Stimulated activated CD8-positive, alpha-beta memory T cell treated with anti-CD3 and anti-CD28 coated beads, Interleukin-2, amount 100 ng/mL, for 1 hour (primary cell): ENCODE data around the gene CAST.
A peak's percentile ranks its signal among the peaks of the same experiment; 100 is the strongest.

Source experiments
- DNase-seq, 2 donors: peaks; one replicate each; pipeline ENCODE4 v3.0.0-alpha.2; 2020; ENCODE audit warnings: low read depth in 2 of 2

The CAST gene

DNA sequence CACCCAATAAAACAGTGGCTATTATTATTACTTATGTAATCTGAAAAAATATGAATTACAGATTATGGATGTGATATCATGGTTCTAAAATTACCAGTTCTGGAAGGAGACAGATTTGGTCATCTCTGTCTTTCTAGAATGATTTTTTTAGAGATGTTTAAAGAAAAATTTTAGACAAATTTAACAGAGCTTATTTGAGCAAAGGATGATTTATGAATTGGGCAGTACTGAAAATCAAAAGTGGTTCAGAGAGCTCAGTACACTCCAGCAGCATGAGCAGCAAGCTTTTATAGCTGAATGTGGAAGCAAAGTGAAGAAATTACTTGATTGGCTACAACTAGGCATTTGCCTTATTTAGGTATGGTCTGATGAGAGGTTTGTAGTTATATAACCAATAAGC, 11.0 kb downstream of the CAST start:
- DNase-seq, result no peak

GRCh38 chr5:96675882-96676281, 13.7 kb downstream of the CAST start:
- no peak for DNase-seq

DNA sequence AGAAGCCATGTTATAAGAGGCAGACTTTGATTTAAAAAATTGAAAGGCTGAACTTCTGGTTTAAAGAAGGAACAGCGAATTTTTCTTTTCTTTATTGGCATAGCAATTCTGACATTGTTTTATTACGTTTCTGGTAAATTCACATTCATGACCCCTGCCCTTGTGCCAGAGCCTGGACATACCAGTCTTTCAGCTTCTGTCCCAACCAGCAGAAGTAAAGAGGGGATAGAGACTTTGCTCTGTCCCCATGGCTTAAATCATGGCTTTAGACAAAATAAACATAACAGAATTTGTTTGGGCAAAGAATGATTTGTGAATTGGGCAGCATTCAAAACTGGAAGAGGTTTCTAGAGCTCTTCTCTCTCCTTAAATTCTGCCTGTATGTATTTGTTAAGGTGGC, 15.3 kb downstream of the CAST start:
- no peak for DNase-seq

DNA sequence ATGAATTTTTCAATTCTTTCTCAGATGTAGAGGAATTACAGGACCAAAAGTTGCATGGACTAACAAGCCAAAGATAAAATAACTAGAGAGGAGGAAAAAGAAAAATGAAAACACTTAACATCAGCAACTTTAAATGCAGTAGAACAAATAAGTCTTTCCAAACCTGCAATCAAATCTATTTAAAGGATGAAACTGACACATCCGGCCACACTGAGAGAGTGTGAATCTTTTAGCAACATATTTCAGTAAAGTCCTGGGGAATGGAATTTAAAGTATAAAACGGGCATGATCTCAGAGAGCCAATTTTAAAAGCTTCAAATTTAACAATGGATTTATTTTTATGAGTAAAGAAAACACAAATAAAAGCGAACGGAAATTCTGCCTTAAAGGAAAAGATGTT, 17.1 kb downstream of the CAST start:
- no peak for DNase-seq

GRCh38 chr5:96680759-96681470, 18.7 kb downstream of the CAST start:
- no peak for DNase-seq

DNA sequence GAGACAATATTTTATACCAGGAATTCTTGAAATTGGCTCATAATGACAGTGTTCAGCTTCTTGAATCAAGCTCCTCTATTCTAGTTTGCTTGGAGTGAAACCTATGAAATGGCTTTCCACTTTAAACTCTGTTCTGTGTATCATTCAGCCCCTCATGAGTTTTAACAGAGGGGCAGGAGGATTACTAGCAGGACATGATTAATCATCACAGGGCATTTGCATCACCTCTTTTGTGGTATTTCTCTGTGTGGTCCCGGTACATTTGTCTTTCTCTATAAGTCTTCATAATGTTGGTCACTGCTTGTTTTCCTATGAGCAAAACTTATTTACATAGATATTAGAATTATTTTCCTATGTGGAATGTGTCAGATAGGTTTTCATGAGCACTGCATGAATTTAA, 21.2 kb downstream of the CAST start:
- no peak for DNase-seq

DNA sequence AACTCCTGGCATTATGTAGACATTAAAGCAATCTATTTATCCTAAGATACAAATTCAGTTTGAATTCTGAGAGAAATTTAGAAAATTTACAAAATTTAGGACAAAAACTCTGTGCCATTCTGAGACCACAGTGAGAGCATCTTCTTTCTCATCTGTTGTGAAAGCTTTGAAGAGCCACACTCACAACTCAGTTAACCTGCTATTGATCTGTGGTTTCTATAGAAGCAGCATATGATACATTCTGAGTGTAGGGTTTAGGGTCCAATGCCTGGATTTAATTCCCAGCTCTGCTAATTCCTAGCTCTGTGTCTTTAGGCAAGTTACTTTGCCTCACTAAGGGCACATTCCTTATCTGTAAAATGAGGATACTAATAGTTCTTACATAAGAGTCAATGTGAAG, 21.6 kb downstream of the CAST start:
- DNase-seq, result no peak

- no peak for DNase-seq
Measured at GRCh38 chr5:96687080-96687479, 24.9 kb downstream of the CAST start.

DNA sequence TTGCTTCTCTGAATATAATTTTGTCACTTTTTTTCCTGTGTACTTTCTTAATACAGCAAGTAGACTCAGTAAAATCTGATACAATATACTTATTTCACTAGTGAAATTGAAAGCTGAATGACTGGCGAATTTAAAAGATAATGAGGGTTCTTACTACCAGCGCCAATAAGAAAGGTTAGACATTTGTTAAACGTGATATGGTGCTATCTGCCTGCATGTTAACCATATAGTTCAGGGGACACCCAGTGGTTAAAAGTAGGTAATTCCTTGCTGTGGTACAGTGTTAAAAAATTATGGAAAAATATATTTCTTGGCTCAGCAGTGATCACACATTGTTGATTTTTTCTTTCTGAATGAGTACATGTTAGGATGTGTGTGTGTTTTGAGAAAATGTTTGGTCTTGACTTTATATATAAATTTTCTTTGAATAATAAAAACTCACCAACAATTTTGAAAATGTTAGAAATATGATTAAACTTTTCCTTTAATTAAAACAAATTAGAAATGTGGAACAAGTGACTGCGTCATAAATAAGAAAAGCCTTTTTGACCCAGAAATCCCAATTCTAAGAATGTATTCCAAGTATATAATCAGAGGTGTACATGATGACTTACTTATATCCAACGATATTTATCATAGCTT, 25.8 kb downstream of the CAST start:
- no peak for DNase-seq

GRCh38 chr5:96690861-96691260, 28.7 kb downstream of the CAST start:
- DNase-seq, result no peak

GRCh38 chr5:96691503-96692303, 29.5 kb downstream of the CAST start:
- DNase-seq, result no peak

DNA sequence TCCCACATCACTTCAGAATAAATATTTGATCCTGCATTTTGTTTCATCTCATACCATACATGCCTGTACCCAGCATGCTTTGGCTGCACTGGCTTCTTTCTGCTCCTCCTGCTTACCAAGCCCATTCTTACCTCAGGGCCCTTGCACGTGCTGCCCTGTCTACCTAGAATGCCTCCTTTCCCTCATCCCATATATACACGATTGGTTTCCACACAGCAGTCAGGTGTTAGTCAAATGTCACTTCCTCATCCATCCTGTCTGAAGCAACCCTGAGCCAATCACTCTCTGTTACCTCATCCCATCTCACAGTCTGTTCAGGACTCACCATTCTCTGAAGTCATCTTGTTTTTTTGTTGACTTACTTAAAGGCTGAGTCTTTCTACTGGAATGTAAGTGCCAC, 30.3 kb downstream of the CAST start:
- DNase-seq, result no peak

DNA sequence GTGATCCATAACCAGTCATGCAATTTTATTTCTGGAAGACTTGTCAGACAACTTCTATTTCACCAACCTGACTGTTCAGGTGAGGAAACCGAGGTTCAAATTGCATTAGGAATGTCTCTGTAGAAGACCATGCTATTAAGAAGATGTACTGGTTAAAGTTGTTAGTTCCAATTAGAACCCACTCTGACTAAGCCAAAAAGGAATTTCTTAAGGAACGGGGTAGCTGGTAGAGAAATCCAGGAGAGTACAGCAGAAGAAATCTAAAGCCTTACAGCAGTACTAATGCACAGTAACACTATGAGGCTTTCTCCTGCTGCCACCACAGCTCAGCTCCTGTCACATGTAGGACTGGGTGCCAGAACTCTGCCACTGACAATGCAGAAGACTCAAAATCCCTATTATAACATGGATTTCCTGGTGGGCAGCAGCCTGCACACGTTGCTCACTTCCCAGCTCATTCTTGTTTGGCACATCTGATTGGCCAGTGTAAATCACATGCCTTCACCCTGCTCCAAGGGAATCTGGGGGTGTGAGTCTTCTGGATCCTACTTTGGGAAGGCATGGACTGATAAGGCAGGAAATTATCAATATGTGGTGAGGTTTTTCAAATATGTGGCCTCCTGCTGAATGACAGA, 37.1 kb downstream of the CAST start:
- DNase-seq, result no peak

GRCh38 chr5:96702503-96703383, 40.6 kb downstream of the CAST start:
- DNase-seq, result peak; percentile 35 to 43

GRCh38 chr5:96703384-96703920, 41.3 kb downstream of the CAST start:
- DNase-seq, result no peak

- no peak for DNase-seq
Measured at GRCh38 chr5:96703995-96704394, 41.8 kb downstream of the CAST start.

GRCh38 chr5:96706433-96707111, 44.4 kb downstream of the CAST start:
- no peak for DNase-seq

DNA sequence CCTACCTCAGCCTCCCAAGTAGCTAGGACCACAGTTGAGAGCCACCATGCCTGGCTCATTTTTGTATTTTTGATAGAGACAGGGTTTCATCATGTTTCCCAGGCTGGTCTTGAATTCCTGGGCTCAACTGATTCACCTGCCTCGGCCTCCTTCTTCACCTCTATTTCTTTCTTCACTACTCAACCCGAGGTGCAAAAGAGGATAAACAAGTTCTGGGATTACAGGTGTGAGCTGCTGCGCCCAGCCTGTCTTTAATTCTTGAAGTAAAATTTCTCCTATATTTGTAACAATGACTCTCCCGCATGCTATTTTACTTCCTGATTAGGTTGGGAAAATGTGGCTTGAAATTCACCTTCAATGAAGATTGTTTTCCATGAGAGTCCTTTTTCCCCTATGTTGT, 46.4 kb downstream of the CAST start:
- DNase-seq, result no peak

- no peak for DNase-seq
Measured at GRCh38 chr5:96709152-96709821, 47.1 kb downstream of the CAST start.
